Body of pancreas (tissue), 4 donors: ENCODE measurements around the gene ARVCF.

ENCODE experiments used
- POLR2A ChIP-seq, 3 donors: fragments of 450-650 bp; IDR thresholded peaks; one replicate each; pipeline ENCODE4 v1.6.1; 2016; ENCODE audit warnings: antibody characterized with exemption in 3 of 3, mild to moderate bottlenecking in 2 of 3
- TF ChIP-seq, protein P1 (sequence below), 7 experiments: fragments of 450-650 bp in 4 of 7; fragments of 200-600 bp in 3 of 7; sonication (generic) in 3 of 7; IDR thresholded peaks; one replicate each; pipeline ENCODE4 v1.5.1; 2016 to 2019; ENCODE audit warnings: antibody characterized with exemption in 7 of 7

GRCh38 chr22:19997561-19998231 lies 18.9 kb downstream of the ARVCF start:
- TF ChIP-seq, protein P1, sequence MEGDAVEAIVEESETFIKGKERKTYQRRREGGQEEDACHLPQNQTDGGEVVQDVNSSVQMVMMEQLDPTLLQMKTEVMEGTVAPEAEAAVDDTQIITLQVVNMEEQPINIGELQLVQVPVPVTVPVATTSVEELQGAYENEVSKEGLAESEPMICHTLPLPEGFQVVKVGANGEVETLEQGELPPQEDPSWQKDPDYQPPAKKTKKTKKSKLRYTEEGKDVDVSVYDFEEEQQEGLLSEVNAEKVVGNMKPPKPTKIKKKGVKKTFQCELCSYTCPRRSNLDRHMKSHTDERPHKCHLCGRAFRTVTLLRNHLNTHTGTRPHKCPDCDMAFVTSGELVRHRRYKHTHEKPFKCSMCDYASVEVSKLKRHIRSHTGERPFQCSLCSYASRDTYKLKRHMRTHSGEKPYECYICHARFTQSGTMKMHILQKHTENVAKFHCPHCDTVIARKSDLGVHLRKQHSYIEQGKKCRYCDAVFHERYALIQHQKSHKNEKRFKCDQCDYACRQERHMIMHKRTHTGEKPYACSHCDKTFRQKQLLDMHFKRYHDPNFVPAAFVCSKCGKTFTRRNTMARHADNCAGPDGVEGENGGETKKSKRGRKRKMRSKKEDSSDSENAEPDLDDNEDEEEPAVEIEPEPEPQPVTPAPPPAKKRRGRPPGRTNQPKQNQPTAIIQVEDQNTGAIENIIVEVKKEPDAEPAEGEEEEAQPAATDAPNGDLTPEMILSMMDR (IDR thresholded peaks at IDR 0.05), result no peak
- no peak for TF ChIP-seq POLR2A (IDR thresholded peaks at IDR 0.05)
